A673 (cell line): ENCODE data around the gene NEO1. TPM values are rescaled to one million over a fixed set of nuclear protein-coding genes. Genes with fewer than 3 reads are reported as not detected.

ENCODE experiments used
- BruUV-seq: library from RNA; stranded (reverse); fragments of 400-500 nt; replicated peaks from 2 replicates; lab custom pipeline; 2021; lab: Mats Ljungman, UMichigan
- CTCF ChIA-PET: fragments of 300-600 bp; sonication (Branson Sonifier 250); formaldehyde crosslinking; loops from one replicate; lab custom pipeline; 2022; ENCODE audit warnings: antibody characterized with exemption; lab: Charles Lee
- POLR2A ChIA-PET: fragments of 300-600 bp; sonication (Branson Sonifier 250); formaldehyde crosslinking; loops from one replicate; lab custom pipeline; 2022; ENCODE audit warnings: antibody characterized with exemption; ENCODE audit not compliant: low non-redundant PET; lab: Charles Lee
- DNase-seq: peaks from one replicate; pipeline ENCODE4 v3.0.0-alpha.2; 2015; ENCODE audit warnings: low spot score
- H3K27ac ChIP-seq: fragments of 200-600 bp; sonication (generic); 2 replicates; pipeline ENCODE4 v1.5.1; 2016; ENCODE audit warnings: mixed run types, low read depth, mild to moderate bottlenecking, mixed read lengths, antibody characterized with exemption, low read length; ENCODE audit not compliant: poor library complexity, severe bottlenecking
- H3K27me3 ChIP-seq: fragments of 200-600 bp; sonication (generic); replicated peaks from 2 replicates; pipeline ENCODE4 v1.6.1; 2017; ENCODE audit warnings: mixed run types, low read depth, mild to moderate bottlenecking, mixed read lengths, antibody characterized with exemption, low read length; ENCODE audit not compliant: insufficient read depth, poor library complexity
- H3K36me3 ChIP-seq: fragments of 200-600 bp; sonication (generic); 2 replicates; pipeline ENCODE4 v1.6.1; 2016; ENCODE audit warnings: mixed run types, mild to moderate bottlenecking, mixed read lengths, antibody characterized with exemption, low read length; ENCODE audit not compliant: insufficient read depth, poor library complexity, severe bottlenecking
- H3K4me1 ChIP-seq: fragments of 200-600 bp; sonication (generic); 2 replicates; pipeline ENCODE4 v1.6.1; 2017; ENCODE audit warnings: mixed run types, mild to moderate bottlenecking, mixed read lengths, antibody characterized with exemption, low read length; ENCODE audit not compliant: insufficient read depth, poor library complexity, severe bottlenecking
- H3K4me3 ChIP-seq: fragments of 200-600 bp; sonication (generic); 2 replicates; pipeline ENCODE4 v1.5.1; 2016; ENCODE audit warnings: low read depth, mixed run types, mild to moderate bottlenecking, mixed read lengths, low read length; ENCODE audit not compliant: poor library complexity, severe bottlenecking
- H3K9me3 ChIP-seq: fragments of 200-600 bp; sonication (generic); 2 replicates; pipeline ENCODE4 v1.6.1; 2016; ENCODE audit warnings: mixed run types, low read depth, mild to moderate bottlenecking, mixed read lengths, antibody characterized with exemption, low read length; ENCODE audit not compliant: poor library complexity, severe bottlenecking
- CTCF ChIP-seq: fragments of 300-800, 200-600 bp; sonication (generic); conservative IDR thresholded peaks from 2 replicates; pipeline ENCODE4 v1.5.1; 2017; ENCODE audit warnings: low read depth, mild to moderate bottlenecking, antibody characterized with exemption, low read length, moderate library complexity, mixed read lengths
- EZH2 ChIP-seq: fragments of 200-600 bp; sonication (generic); IDR thresholded peaks from 2 replicates; pipeline ENCODE4 v1.6.1; 2017; ENCODE audit warnings: borderline replicate concordance, low read depth, mild to moderate bottlenecking, mixed read lengths, antibody characterized with exemption, low read length; ENCODE audit not compliant: poor library complexity, severe bottlenecking
- intact Hi-C: fragments of 100-400 bp; cut with micrococcal nuclease; formaldehyde crosslinking; loops from one replicate; pipeline ENCODE4 v1.10.0; 2022; ENCODE audit not compliant: unreplicated experiment
- total RNA-seq: library from RNA; stranded (reverse); gene quantifications from 2 replicates; pipeline ENCODE4 v1.2.3, GENCODE V29; 2021

The NEO1 gene
- total RNA-seq, 1 experiment from 2014 or later: 72.6 TPM

DNA sequence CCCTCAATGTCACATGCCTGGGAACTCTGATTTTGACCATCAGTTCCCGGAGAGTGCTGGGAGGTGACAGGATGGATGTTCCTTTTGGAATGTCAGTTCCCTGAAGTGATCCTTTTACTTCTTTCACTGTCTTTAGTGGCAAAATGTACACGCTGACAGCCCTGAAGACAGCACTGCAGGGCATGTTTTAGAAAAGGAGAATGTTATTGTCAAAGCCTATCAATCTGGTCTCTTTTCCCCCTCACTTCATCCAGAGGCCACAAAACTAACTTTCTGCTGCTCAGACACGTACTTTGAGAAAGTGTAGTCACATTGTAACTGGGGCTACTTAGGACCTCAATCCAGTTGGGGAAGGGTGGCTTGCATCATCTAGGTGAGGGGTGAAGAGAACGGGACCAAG, 14.0 kb upstream of the NEO1 start:
- ChIA-PET POLR2A (no interaction called here), CTCF (no interaction called here)
- H3K4me3 ChIP-seq: no peak overlapping the region
- H3K9me3 ChIP-seq: no peaks in the 10 kb centered on the region
- H3K36me3 ChIP-seq: no peaks in the 10 kb centered on the region
- H3K27me3 ChIP-seq: peaks cover 8% of the 10 kb centered on the region
- BruUV-seq: no TSS peak
- H3K4me1 ChIP-seq: no peaks in the 10 kb centered on the region
- H3K27ac ChIP-seq: no peak overlapping the region
- intact Hi-C loops: no loop called here
- TF ChIP-seq CTCF (no peak), EZH2 (no peak)
- no peak for DNase-seq

GRCh38 chr15:73046073-73046472, 6.2 kb upstream of the NEO1 start:
- no TSS peak for BruUV-seq
- no peak overlapping the region for H3K4me3 ChIP-seq
- POLR2A ChIA-PET: no interaction called here
- TF ChIP-seq EZH2 (no peak), CTCF (no peak)
- CTCF ChIA-PET: no interaction called here
- H3K9me3 ChIP-seq: no peaks in the 10 kb centered on the region
- H3K27me3 ChIP-seq: no peaks in the 10 kb centered on the region
- no peak for DNase-seq
- H3K36me3 ChIP-seq: no peaks in the 10 kb centered on the region
- peaks cover 5% of the 10 kb centered on the region for H3K4me1 ChIP-seq
- intact Hi-C loops: no loop called here
- H3K27ac ChIP-seq: no peak overlapping the region

DNA sequence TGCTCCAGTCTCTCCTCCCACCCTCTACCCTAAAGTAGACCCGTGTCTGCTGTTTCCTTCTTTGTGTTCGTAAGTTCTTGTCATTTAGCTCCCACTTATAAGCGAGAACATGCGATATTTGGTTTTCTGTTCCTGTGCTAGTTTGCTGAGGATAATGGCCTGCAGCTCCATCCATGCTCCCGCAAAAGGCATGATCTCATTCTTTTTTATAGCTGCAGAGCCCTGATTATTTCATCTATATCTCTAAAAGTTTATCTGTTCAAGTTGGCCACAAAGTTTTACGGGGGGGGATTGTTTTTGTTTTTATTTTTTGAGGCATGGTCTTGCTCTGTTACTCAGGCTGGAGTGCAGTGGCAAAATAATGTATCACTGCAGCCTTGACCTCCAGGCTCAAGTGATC, 4.4 kb upstream of the NEO1 start:
- no peaks in the 10 kb centered on the region for H3K27me3 ChIP-seq
- no peaks in the 10 kb centered on the region for H3K9me3 ChIP-seq
- intact Hi-C loops: no loop called here
- H3K36me3 ChIP-seq: no peaks in the 10 kb centered on the region
- no peak for DNase-seq
- ChIA-PET POLR2A (interaction anchor here (0.7 kb wide), 1 partner anchor 374 kb away, joined by 3 read pairs; no protein-coding TSS in a partner anchor), CTCF (no interaction called here)
- no peak overlapping the region for H3K4me3 ChIP-seq
- TF ChIP-seq EZH2: no peak
- no peak for TF ChIP-seq CTCF
- no peak overlapping the region for H3K27ac ChIP-seq
- BruUV-seq: no TSS peak
- H3K4me1 ChIP-seq: peaks cover 6% of the 10 kb centered on the region
